GM12878 (cell line): ENCODE data around the gene RRP15. TPM values are rescaled to one million over a fixed set of nuclear protein-coding genes. Genes with fewer than 3 reads are reported as not detected.

ENCODE experiments used
- ATAC-seq: fragments of 200-7000 bp; cut with Tn5 transposase; 3 replicates; pipeline ENCODE4 v1.9.1; 2020; ENCODE audit warnings: mild to moderate bottlenecking, moderate library complexity
- BruUV-seq: library from RNA; stranded (reverse); fragments of 400-500 nt; replicated peaks from 2 replicates; lab custom pipeline; 2021; lab: Mats Ljungman, UMichigan
- CTCF ChIA-PET: fragments of 300-600 bp; sonication (Branson Sonifier 250); formaldehyde crosslinking; extraction: SDS; loops from one replicate; lab custom pipeline; 2021; ENCODE audit warnings: inconsistent platforms; lab: Yijun Ruan, JAX
- POLR2A ChIA-PET: fragments of 350-600 bp; formaldehyde crosslinking; extraction: SDS; loops from one replicate; lab custom pipeline; 2021; ENCODE audit warnings: inconsistent platforms; lab: Charles Lee
- RAD21 ChIA-PET: fragments of 300-600 bp; sonication (Branson Sonifier 250); formaldehyde crosslinking; loops from one replicate; lab custom pipeline; 2023; ENCODE audit warnings: antibody characterized with exemption; ENCODE audit not compliant: unreplicated experiment; lab: Charles Lee
- SMC1A ChIA-PET: fragments of 300-600 bp; sonication (Branson Sonifier 250); formaldehyde crosslinking; loops from one replicate; lab custom pipeline; 2023; ENCODE audit not compliant: unreplicated experiment, uncharacterized antibody; lab: Charles Lee
- DNase-seq: peaks from one replicate; pipeline ENCODE4 v3.0.0-alpha.2; 2011; ENCODE audit warnings: low read depth, low spot score
- FAIRE-seq: peaks from 3 replicates; lab custom pipeline; 2011; peaks lifted over from hg19 to GRCh38; lab: Jason Lieb, UNC
- H2AFZ ChIP-seq: 2 replicates; pipeline ENCODE4 v1.6.0; 2011; ENCODE audit warnings: low read depth, low read length, control low read depth; ENCODE audit not compliant: control insufficient read depth
- H3K27ac ChIP-seq: 2 replicates; pipeline ENCODE4 v1.5.1; 2011; ENCODE audit warnings: control low read depth; ENCODE audit not compliant: control insufficient read depth, insufficient read depth
- H3K27me3 ChIP-seq, 2 experiments: replicated peaks in 1 of 2; 2 replicates each; pipeline versions ENCODE4 v1.6.0 to v1.6.1; 2011; ENCODE audit warnings: low read length in 1 of 2; ENCODE audit not compliant: control insufficient read depth in 2 of 2, insufficient read depth in 2 of 2
- H3K36me3 ChIP-seq, 2 experiments: 2 replicates each; pipeline ENCODE4 v1.5.1; 2011; ENCODE audit warnings: low read length in 1 of 2; ENCODE audit not compliant: control insufficient read depth in 2 of 2, insufficient read depth in 2 of 2
- H3K4me1 ChIP-seq: 2 replicates; pipeline ENCODE4 v1.6.1; 2011; ENCODE audit warnings: mild to moderate bottlenecking, low read length, moderate library complexity, mixed read lengths; ENCODE audit not compliant: control insufficient read depth, insufficient read depth
- H3K4me2 ChIP-seq: 2 replicates; pipeline ENCODE4 v1.6.0; 2011; ENCODE audit warnings: control low read depth; ENCODE audit not compliant: control insufficient read depth, insufficient read depth
- H3K4me3 ChIP-seq: fragments of 200-600 bp; sonication (generic); 2 replicates; pipeline ENCODE4 v1.5.1; 2016
- H3K79me2 ChIP-seq: 2 replicates; pipeline ENCODE4 v1.6.0; 2011; ENCODE audit warnings: low read length; ENCODE audit not compliant: control insufficient read depth, insufficient read depth
- H3K9ac ChIP-seq: 2 replicates; pipeline ENCODE4 v1.8.0; 2011; ENCODE audit warnings: low read length, control low read depth, mixed read lengths; ENCODE audit not compliant: control insufficient read depth, insufficient read depth
- H3K9me3 ChIP-seq: replicated peaks from 3 replicates; pipeline ENCODE4 v1.5.1; 2011; ENCODE audit warnings: mild to moderate bottlenecking, low read length; ENCODE audit not compliant: control insufficient read depth, insufficient read depth
- H4K20me1 ChIP-seq: 2 replicates; pipeline ENCODE4 v1.6.0; 2011; ENCODE audit not compliant: control insufficient read depth, insufficient read depth
- PAX5 ChIP-seq: IDR thresholded peaks from 2 replicates; pipeline ENCODE4 v1.6.1; 2011; ENCODE audit warnings: low read depth, low read length, borderline replicate concordance
- PKNOX1 ChIP-seq: fragments of 450-650 bp; IDR thresholded peaks from 2 replicates; pipeline ENCODE4 v1.6.1; 2016; ENCODE audit warnings: mild to moderate bottlenecking
- SMARCA5 ChIP-seq: fragments of 450-650 bp; IDR thresholded peaks from 2 replicates; pipeline ENCODE4 v1.6.1; 2017; ENCODE audit warnings: mild to moderate bottlenecking
- WGBS: methylation state at CpG from one replicate; pipeline ENCODE4 v1.1.6; 2016; ENCODE audit warnings: low lambda C conversion rate; ENCODE audit not compliant: insufficient replicate concordance, insufficient coverage; ENCODE audit errors: missing lambda C conversion rate; 5-methylcytosine and 5-hydroxymethylcytosine counted together
- in situ Hi-C: fragments of 300-500 bp; cut with MboI; formaldehyde crosslinking; loops from 9 replicates; pipeline ENCODE4 v1.14.3; 2018; ENCODE audit warnings: mixed read lengths
- intact Hi-C: fragments of 100-400 bp; cut with micrococcal nuclease; formaldehyde crosslinking; loops from one replicate; pipeline ENCODE4 v1.14.2; 2022; ENCODE audit not compliant: unreplicated experiment
- polyA plus RNA-seq, 11 experiments: library from polyadenylated mRNA; depleted of rRNA in 4 of 11; unstranded in 6 of 11; stranded (reverse) in 5 of 11; fragments of >200 nt; fragmentation: Nextera tagmentation in 4 of 11; fragmentation: Illumina TruSeq in 1 of 11; extraction: Ambion mirVana in 4 of 11; extraction: Trizol in 1 of 11; gene quantifications; 1 replicate in 1 of 11; 2 replicates in 10 of 11; pipeline versions ENCODE4 v1.2.1 to v1.2.3, GENCODE V29; 2011 to 2016; ENCODE audit warnings: inconsistent platforms in 2 of 11, missing spikeins in 2 of 11, low read depth in 1 of 11
- total RNA-seq, 4 experiments: library from RNA; depleted of rRNA in 3 of 4; stranded (reverse); fragments of >200 nt in 3 of 4; fragmentation: Illumina TruSeq in 1 of 4; extraction: Trizol in 1 of 4; gene quantifications; 2 replicates each; pipeline versions ENCODE4 v1.2.1 to v1.2.3, GENCODE V29; 2013 to 2021

The RRP15 gene
- total and polyA plus RNA-seq, 10 of the 15 experiments (the other 5 are each of a cell fraction or from before 2014, with no cell fraction given) = 5.6 to 37.8 (median 19.1) TPM

DNA sequence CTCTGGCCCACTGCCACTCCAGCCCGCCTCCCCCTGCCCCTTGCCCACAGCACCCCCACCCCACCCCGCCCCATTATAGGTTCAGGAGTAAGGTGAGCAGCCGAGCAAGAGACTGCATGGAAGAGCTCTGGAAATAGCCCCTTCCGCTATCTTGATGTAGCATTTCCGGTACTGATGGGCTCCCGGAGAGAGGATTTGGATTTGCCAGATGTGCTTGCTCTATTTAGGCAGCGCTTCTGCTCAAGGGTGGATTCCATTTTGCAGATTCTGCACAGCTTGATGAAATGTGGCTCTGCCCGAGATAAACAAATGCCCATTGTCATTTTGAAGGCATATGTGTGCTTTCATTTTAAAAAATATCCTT lies 67.0 kb downstream of the RRP15 start:
- H3K9me3 ChIP-seq = no peaks in the 10 kb centered on the region
- TF ChIP-seq SMARCA5 = no peak
- TF ChIP-seq, all 136 proteins: peak for 0
- RAD21 ChIA-PET = no interaction called here
- H3K79me2 ChIP-seq = no peaks in the 10 kb centered on the region
- no peak overlapping the region for H3K9ac ChIP-seq
- no peak overlapping the region for H3K27ac ChIP-seq
- H3K27me3 ChIP-seq = peaks cover 0 to 10% of the 10 kb centered on the region in 2 experiments; a peak in 1 of 4 replicates
- no peak for DNase-seq
- POLR2A ChIA-PET = no interaction called here
- SMC1A ChIA-PET = no interaction called here
- no peaks in the 10 kb centered on the region for H3K36me3 ChIP-seq
- intact Hi-C loops (no loop called here), in situ Hi-C loops (no loop called here)
- no peak overlapping the region for H3K4me2 ChIP-seq
- CTCF ChIA-PET = no interaction called here
- H3K4me1 ChIP-seq = peaks cover 2% of the 10 kb centered on the region; the same call in 1 of the 2 replicates
- no peak for ATAC-seq
- WGBS = 84% methylated on average over 6 of the region's 8 CpGs
- no TSS peak for BruUV-seq
- no peak overlapping the region for H3K4me3 ChIP-seq
- no peaks in the 10 kb centered on the region for H4K20me1 ChIP-seq
- no peak for FAIRE-seq
- no peak overlapping the region for H2AFZ ChIP-seq

- H3K27me3 ChIP-seq = peaks cover 0 to 4% of the 10 kb centered on the region in 2 experiments; a peak in 1 of 4 replicates
- ChIA-PET POLR2A (no interaction called here), RAD21 (no interaction called here), CTCF (interaction anchor here (0.6 to 2.2 kb wide), 4 partner anchors 14 to 713 kb away, joined by 3 to 6 read pairs (median 3); partner anchors contain the start of gene RRP15), SMC1A (no interaction called here)
- no peak overlapping the region for H3K9ac ChIP-seq
- WGBS = 79% methylated on average over 4 of the region's 4 CpGs
- ATAC-seq = no peak
- H3K4me1 ChIP-seq = peaks cover 2% of the 10 kb centered on the region; the same call in 1 of the 2 replicates
- H2AFZ ChIP-seq = no peak overlapping the region
- in situ Hi-C loops = no loop called here
- H3K36me3 ChIP-seq = no peaks in the 10 kb centered on the region
- 0 out of 2 replicates have a peak, but pooled peaks have one; percentile 28 for TF ChIP-seq PAX5
- no peak for TF ChIP-seq PKNOX1
- H3K27ac ChIP-seq = no peak overlapping the region
- intact Hi-C loops = no loop called here
- no peak overlapping the region for H3K4me3 ChIP-seq
- DNase-seq = no peak
- FAIRE-seq = no peak
- no TSS peak for BruUV-seq
- H3K79me2 ChIP-seq = no peaks in the 10 kb centered on the region
- no peaks in the 10 kb centered on the region for H3K9me3 ChIP-seq
- H3K4me2 ChIP-seq = no peak overlapping the region
- H4K20me1 ChIP-seq = no peaks in the 10 kb centered on the region
Observed at GRCh38 chr1:218353656-218354055, 68.6 kb downstream of the RRP15 start.
